ENCODE data around the gene ZNF512. TPM values are rescaled to one million over a fixed set of nuclear protein-coding genes. Genes with fewer than 3 reads are reported as not detected.
"Not testable (repeated sequence)": the region's sequence is repeated elsewhere in the genome, so short reads cannot be mapped to it uniquely, and the experiment has no call there.

Gene ZNF512
- total and polyA plus RNA-seq, 4 donors: 10.5 to 64.9 (median 18.6) TPM

- H3K27ac ChIP-seq (ENCODE audit: low read depth in 1 of 2, low read length in 1 of 2): no peak overlapping the region
- H3K27me3 ChIP-seq (ENCODE audit: control insufficient read depth in 3 of 3, insufficient read depth in 3 of 3, low read length in 2 of 3): no peaks in the 10 kb centered on the region
- H3K4me3 ChIP-seq: no peak overlapping the region
- WGBS, 2 donors: 97 to 100% methylated on average over 2 of the region's 2 CpGs
- DNase-seq (no peak), ATAC-seq (ENCODE audit: insufficient read depth, low FRiP score) (no peak)
- peaks cover 0 to 3% (median 0%) of the 10 kb centered on the region in 4 donors for H3K36me3 ChIP-seq (ENCODE audit: control insufficient read depth in 4 of 4, insufficient read depth in 4 of 4, low read length in 4 of 4)
- H3K9me3 ChIP-seq (ENCODE audit: control insufficient read depth in 4 of 4, insufficient read depth in 3 of 4, low read length in 3 of 4): peaks cover 0 to 5% (median 2%) of the 10 kb centered on the region in 4 donors
- no peaks in the 10 kb centered on the region for H3K4me1 ChIP-seq (ENCODE audit: control insufficient read depth in 5 of 5, insufficient read depth in 5 of 5, low read length in 5 of 5)
- TF ChIP-seq CTCF (IDR thresholded peaks at IDR 0.05; ENCODE audit: control extremely low read depth, extremely low read depth): no peak
- H3K9ac ChIP-seq (ENCODE audit: insufficient read depth in 1 of 2, low read length in 2 of 2): no peak overlapping the region
Observed at GRCh38 chr2:27593240-27593639, 10.4 kb downstream of the ZNF512 start.

GRCh38 chr2:27594020-27594703 is 11.3 kb downstream of the ZNF512 start:
- H3K27me3 ChIP-seq (ENCODE audit: control insufficient read depth in 3 of 3, insufficient read depth in 3 of 3, low read length in 2 of 3); ATAC-seq (ENCODE audit: insufficient read depth, low FRiP score); H3K4me1 ChIP-seq (ENCODE audit: control insufficient read depth in 5 of 5, insufficient read depth in 5 of 5, low read length in 5 of 5); H3K9me3 ChIP-seq (ENCODE audit: control insufficient read depth in 4 of 4, insufficient read depth in 3 of 4, low read length in 3 of 4); H3K4me3 ChIP-seq; H3K36me3 ChIP-seq (ENCODE audit: control insufficient read depth in 4 of 4, insufficient read depth in 4 of 4, low read length in 4 of 4); H3K9ac ChIP-seq (ENCODE audit: insufficient read depth in 1 of 2, low read length in 2 of 2); DNase-seq; H3K27ac ChIP-seq (ENCODE audit: low read depth in 1 of 2, low read length in 1 of 2): not testable (repeated sequence)
- 98% methylated on average over 45 of the region's 45 CpGs for WGBS, 2 donors

GRCh38 chr2:27595412-27595811 is 12.6 kb downstream of the ZNF512 start:
- WGBS, 2 donors: 97 to 99% methylated on average over 9 of the region's 9 CpGs
- H3K9ac ChIP-seq (ENCODE audit: insufficient read depth in 1 of 2, low read length in 2 of 2); H3K4me3 ChIP-seq; H3K9me3 ChIP-seq (ENCODE audit: control insufficient read depth in 4 of 4, insufficient read depth in 3 of 4, low read length in 3 of 4); H3K4me1 ChIP-seq (ENCODE audit: control insufficient read depth in 5 of 5, insufficient read depth in 5 of 5, low read length in 5 of 5); ATAC-seq (ENCODE audit: insufficient read depth, low FRiP score); H3K27ac ChIP-seq (ENCODE audit: low read depth in 1 of 2, low read length in 1 of 2); DNase-seq; H3K27me3 ChIP-seq (ENCODE audit: control insufficient read depth in 3 of 3, insufficient read depth in 3 of 3, low read length in 2 of 3): not testable (repeated sequence)
- H3K36me3 ChIP-seq (ENCODE audit: control insufficient read depth in 4 of 4, insufficient read depth in 4 of 4, low read length in 4 of 4): peaks cover 8 to 15% (median 11%) of the 10 kb centered on the region in 4 donors

GRCh38 chr2:27596627-27597026 is 13.8 kb downstream of the ZNF512 start:
- H3K27me3 ChIP-seq (ENCODE audit: control insufficient read depth in 3 of 3, insufficient read depth in 3 of 3, low read length in 2 of 3): no peaks in the 10 kb centered on the region
- no peak for TF ChIP-seq CTCF (IDR thresholded peaks at IDR 0.05; ENCODE audit: control extremely low read depth, extremely low read depth)
- H3K36me3 ChIP-seq (ENCODE audit: control insufficient read depth in 4 of 4, insufficient read depth in 4 of 4, low read length in 4 of 4): peaks cover 11 to 20% (median 13%) of the 10 kb centered on the region in 4 donors
- WGBS, 2 donors: 76 to 78% methylated on average over 1 of the region's 1 CpG
- no peak overlapping the region for H3K9ac ChIP-seq (ENCODE audit: insufficient read depth in 1 of 2, low read length in 2 of 2)
- H3K27ac ChIP-seq (ENCODE audit: low read depth in 1 of 2, low read length in 1 of 2): no peak overlapping the region
- no peak overlapping the region for H3K4me3 ChIP-seq
- peaks cover 0 to 2% (median 0%) of the 10 kb centered on the region in 5 donors for H3K4me1 ChIP-seq (ENCODE audit: control insufficient read depth in 5 of 5, insufficient read depth in 5 of 5, low read length in 5 of 5)
- no peak for DNase-seq
- peaks cover 0 to 3% (median 2%) of the 10 kb centered on the region in 4 donors for H3K9me3 ChIP-seq (ENCODE audit: control insufficient read depth in 4 of 4, insufficient read depth in 3 of 4, low read length in 3 of 4)
- no peak for ATAC-seq (ENCODE audit: insufficient read depth, low FRiP score)

Measured in lung (tissue), 12 donors.